Psoas muscle (tissue), 8 donors: Measurements from ENCODE around the gene KIF19. TPM values are rescaled to one million over a fixed set of nuclear protein-coding genes. Genes with fewer than 3 reads are reported as not detected.

Experiments
- ATAC-seq, 4 donors: fragments of 200-7000 bp; cut with Tn5 transposase; one replicate each; pipeline ENCODE4 v1.9.1; 2020; ENCODE audit warnings: moderate library complexity in 3 of 4, mild to moderate bottlenecking in 2 of 4
- DNase-seq, 2 donors: peaks; one replicate each; pipeline ENCODE4 v3.0.0-alpha.2; 2020
- H3K27ac ChIP-seq: fragments of 200-600 bp; one replicate; pipeline ENCODE4 v1.8.0; 2022
- H3K27me3 ChIP-seq, 3 donors: fragments of 200-600 bp in 1 of 3; one replicate each; pipeline versions ENCODE4 v1.6.1 to v1.8.0; 2013 to 2022; ENCODE audit warnings: low read length in 2 of 3, mild to moderate bottlenecking in 2 of 3, moderate library complexity in 1 of 3; ENCODE audit not compliant: insufficient read depth in 3 of 3
- H3K36me3 ChIP-seq, 2 donors: fragments of 200-600 bp in 1 of 2; one replicate each; pipeline versions ENCODE4 v1.6.1 to v1.8.0; 2013 to 2022; ENCODE audit warnings: low read depth in 1 of 2, mild to moderate bottlenecking in 1 of 2, moderate library complexity in 1 of 2; ENCODE audit not compliant: insufficient read depth in 1 of 2
- H3K4me1 ChIP-seq: fragments of 200-600 bp; one replicate; pipeline ENCODE4 v1.8.0; 2022
- H3K4me3 ChIP-seq: fragments of 200-600 bp; one replicate; pipeline ENCODE4 v1.8.0; 2022; ENCODE audit warnings: mild to moderate bottlenecking
- H3K9me3 ChIP-seq: fragments of 200-600 bp; one replicate; pipeline ENCODE4 v1.8.0; 2022
- WGBS, 3 donors: extraction: QIAGEN DNeasy Blood & Tissue Kit; methylation state at CpG; one replicate each; pipeline versions ENCODE4 v1.1.6 to v1.1.7; 2013; 5-methylcytosine and 5-hydroxymethylcytosine counted together
- intact Hi-C, 2 donors: fragments of 100-400 bp; cut with DNase I; formaldehyde crosslinking; loops; one replicate each; pipeline versions ENCODE4 v1.11.0 to v1.14.2; 2022
- polyA plus RNA-seq, 3 donors: library from polyadenylated mRNA; stranded (reverse); fragments of 200-250 nt; gene quantifications; one replicate each; pipeline ENCODE4 v1.2.3, GENCODE V29; 2013
- total RNA-seq, 4 donors: library from RNA; stranded (reverse); fragmentation: NEBNext Ultra II Directional in 2 of 4; extraction: Animal tissue kit (Norgen Biotek cat#: 25700) in 2 of 4; gene quantifications; one replicate each; pipeline versions ENCODE4 v1.2.1 to v1.2.4, GENCODE V29; 2021 to 2023
- TF ChIP-seq, protein P1 (sequence below): fragments of 200-600 bp; IDR thresholded peaks from one replicate; pipeline ENCODE4 v1.8.0; 2022; ENCODE audit warnings: antibody characterized with exemption
- donor health status: healthy with polysubstance abuse.
- donor health status: DM: no; HTN: no; CAD: no; lungs with moderate emphysema.
- donor health status: Bipolar disorder and iron deficiency.
- donor health status: healthy.
- donor health status: DM: yes; HTN: yes; CAD: no.
- donor health status: DM: no; HTN: no; CAD: no.
- donor health status: DM: no; HTN: no; CAD: no.
- donor health status: DM: yes; HTN: yes; CAD: no.

The KIF19 gene
- total and polyA plus RNA-seq, 7 donors, result 0.13 to 0.44 (median 0.27) TPM

- ATAC-seq (peak in 1 of 4 donors; percentile 51), DNase-seq (no peak)
- Histone ChIP-seq H3K4me3 (no peak overlapping the region), H3K4me1 (no peaks in the 10 kb centered on the region), H3K27me3 (no peaks in the 10 kb centered on the region), H3K36me3 (no peaks in the 10 kb centered on the region), H3K9me3 (no peaks in the 10 kb centered on the region), H3K27ac (no peak overlapping the region)
- intact Hi-C loops, result loop anchor here (2.0 to 5.0 kb wide), 3 partner anchors 66 to 85 kb away; partner anchors contain the start of genes BTBD17 (in 1 of the 2) and TTYH2 (in 1 of the 2)
- TF ChIP-seq, protein P1, sequence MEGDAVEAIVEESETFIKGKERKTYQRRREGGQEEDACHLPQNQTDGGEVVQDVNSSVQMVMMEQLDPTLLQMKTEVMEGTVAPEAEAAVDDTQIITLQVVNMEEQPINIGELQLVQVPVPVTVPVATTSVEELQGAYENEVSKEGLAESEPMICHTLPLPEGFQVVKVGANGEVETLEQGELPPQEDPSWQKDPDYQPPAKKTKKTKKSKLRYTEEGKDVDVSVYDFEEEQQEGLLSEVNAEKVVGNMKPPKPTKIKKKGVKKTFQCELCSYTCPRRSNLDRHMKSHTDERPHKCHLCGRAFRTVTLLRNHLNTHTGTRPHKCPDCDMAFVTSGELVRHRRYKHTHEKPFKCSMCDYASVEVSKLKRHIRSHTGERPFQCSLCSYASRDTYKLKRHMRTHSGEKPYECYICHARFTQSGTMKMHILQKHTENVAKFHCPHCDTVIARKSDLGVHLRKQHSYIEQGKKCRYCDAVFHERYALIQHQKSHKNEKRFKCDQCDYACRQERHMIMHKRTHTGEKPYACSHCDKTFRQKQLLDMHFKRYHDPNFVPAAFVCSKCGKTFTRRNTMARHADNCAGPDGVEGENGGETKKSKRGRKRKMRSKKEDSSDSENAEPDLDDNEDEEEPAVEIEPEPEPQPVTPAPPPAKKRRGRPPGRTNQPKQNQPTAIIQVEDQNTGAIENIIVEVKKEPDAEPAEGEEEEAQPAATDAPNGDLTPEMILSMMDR, result no peak
- 66 to 79% (median 75%) methylated on average over 10 of the region's 10 CpGs for WGBS, 3 donors
Observed at GRCh38 chr17:74295625-74296547, 30.1 kb upstream of the KIF19 start.

- Histone ChIP-seq H3K27me3 (no peaks in the 10 kb centered on the region), H3K4me1 (no peaks in the 10 kb centered on the region), H3K9me3 (no peaks in the 10 kb centered on the region), H3K36me3 (no peaks in the 10 kb centered on the region), H3K27ac (no peak overlapping the region), H3K4me3 (no peak overlapping the region)
- TF ChIP-seq, protein P1, result peak; percentile 55
- WGBS, 3 donors, result 3 to 7% (median 7%) methylated on average over 5 of the region's 5 CpGs
- ATAC-seq, result peak; percentile 56 to 80 (median 71)
- peak; percentile 50 to 76 for DNase-seq
- intact Hi-C loops, result loop anchor here (2.0 to 5.0 kb wide), 3 partner anchors 66 to 86 kb away; partner anchors contain the start of genes BTBD17 (in 1 of the 2) and TTYH2 (in 1 of the 2)
Observed at GRCh38 chr17:74296548-74296936, 29.5 kb upstream of the KIF19 start.

DNA sequence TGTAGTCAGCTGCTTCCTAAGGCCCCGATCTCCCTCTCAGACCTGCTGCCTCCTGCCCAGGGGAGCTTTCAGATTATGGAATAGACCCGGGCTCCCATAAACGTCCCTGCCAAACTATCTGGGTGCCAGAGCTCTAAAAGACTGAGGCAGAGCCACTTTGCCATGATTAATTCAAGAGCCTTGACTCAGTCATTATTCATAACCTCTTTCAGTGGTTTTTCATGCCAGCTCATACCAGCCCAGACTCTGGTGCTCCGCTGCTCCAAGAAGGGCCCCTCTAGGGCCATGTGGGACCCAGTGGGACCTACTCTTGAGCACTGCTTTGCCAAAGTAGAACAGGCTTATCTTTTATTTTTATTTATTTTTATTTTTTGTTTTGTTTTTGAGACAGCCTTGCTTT is 28.1 kb upstream of the KIF19 start:
- 78 to 85% (median 81%) methylated on average over 4 of the region's 4 CpGs for WGBS, 3 donors
- Histone ChIP-seq H3K36me3 (no peaks in the 10 kb centered on the region), H3K4me3 (no peak overlapping the region), H3K27me3 (no peaks in the 10 kb centered on the region), H3K4me1 (no peaks in the 10 kb centered on the region), H3K27ac (no peak overlapping the region), H3K9me3 (no peaks in the 10 kb centered on the region)
- TF ChIP-seq, protein P1, result no peak
- DNase-seq (no peak), ATAC-seq (no peak)
- intact Hi-C loops, result loop anchor here (2.0 to 5.0 kb wide), 3 partner anchors 64 to 87 kb away; partner anchors contain the start of genes BTBD17 (in 1 of the 2) and TTYH2 (in 1 of the 2)

GRCh38 chr17:74298778-74299177 is 27.2 kb upstream of the KIF19 start:
- intact Hi-C loops, result loop anchor here in 1 of 2 donors (5.0 kb wide), 1 partner anchor 64 kb away; the partner anchor contains the start of gene BTBD17
- Histone ChIP-seq H3K4me3 (no peak overlapping the region), H3K36me3 (no peaks in the 10 kb centered on the region), H3K27me3 (no peaks in the 10 kb centered on the region), H3K27ac (no peak overlapping the region), H3K9me3 (no peaks in the 10 kb centered on the region), H3K4me1 (no peaks in the 10 kb centered on the region)
- no peak for ATAC-seq
- WGBS, 3 donors, result 79 to 87% (median 82%) methylated on average over 7 of the region's 7 CpGs
- TF ChIP-seq, protein P1, result no peak
- DNase-seq, result no peak
